Liver (tissue), 9 donors: ENCODE results near the gene CDC6. TPM values are rescaled to one million over a fixed set of nuclear protein-coding genes. Genes with fewer than 3 reads are reported as not detected.

Experiments
- DNase-seq: peaks from one replicate; pipeline ENCODE4 v3.0.0-alpha.2; 2017; ENCODE audit warnings: low spot score
- H3K27ac ChIP-seq, 2 donors: one replicate each; pipeline ENCODE4 v1.7.0; 2013; ENCODE audit warnings: inconsistent platforms in 2 of 2, low read length in 2 of 2, control low read depth in 1 of 2, low read depth in 1 of 2, mild to moderate bottlenecking in 1 of 2
- H3K27me3 ChIP-seq, 4 donors: one replicate each; pipeline versions ENCODE4 v1.6.1 to v1.7.0; 2013; ENCODE audit warnings: low read length in 3 of 4, inconsistent platforms in 1 of 4, mild to moderate bottlenecking in 1 of 4, moderate library complexity in 1 of 4; ENCODE audit not compliant: control insufficient read depth in 4 of 4, insufficient read depth in 4 of 4
- H3K36me3 ChIP-seq, 4 donors: one replicate each; pipeline versions ENCODE4 v1.6.1 to v1.7.0; 2013; ENCODE audit warnings: low read length in 3 of 4, mild to moderate bottlenecking in 3 of 4, low read depth in 1 of 4, moderate library complexity in 1 of 4; ENCODE audit not compliant: control insufficient read depth in 4 of 4, insufficient read depth in 3 of 4
- H3K4me1 ChIP-seq, 4 donors: one replicate each; pipeline versions ENCODE4 v1.6.1 to v1.7.0; 2013; ENCODE audit warnings: low read length in 3 of 4, mild to moderate bottlenecking in 3 of 4, moderate library complexity in 1 of 4; ENCODE audit not compliant: control insufficient read depth in 4 of 4, insufficient read depth in 4 of 4
- H3K4me3 ChIP-seq, 3 donors: one replicate each; pipeline versions ENCODE4 v1.6.1 to v1.7.0; 2013; ENCODE audit warnings: low read length in 3 of 3, control low read depth in 1 of 3, low read depth in 1 of 3, mild to moderate bottlenecking in 1 of 3
- H3K9ac ChIP-seq, 2 donors: one replicate each; pipeline ENCODE4 v1.7.0; 2013; ENCODE audit warnings: low read length in 2 of 2, mild to moderate bottlenecking in 2 of 2, moderate library complexity in 2 of 2, control low read depth in 1 of 2, low read depth in 1 of 2
- H3K9me3 ChIP-seq, 4 donors: one replicate each; pipeline versions ENCODE4 v1.6.1 to v1.7.0; 2013; ENCODE audit warnings: low read length in 3 of 4; ENCODE audit not compliant: control insufficient read depth in 4 of 4
- EGR1 ChIP-seq, 2 donors: IDR thresholded peaks; 2 replicates each; pipeline ENCODE4 v1.6.1; 2016 to 2018; ENCODE audit warnings: antibody characterized with exemption in 2 of 2, low read depth in 2 of 2
- FOXA1 ChIP-seq: IDR thresholded peaks from 2 replicates; pipeline ENCODE4 v1.6.1; 2016; ENCODE audit warnings: antibody characterized with exemption
- FOXA2 ChIP-seq: IDR thresholded peaks from 2 replicates; pipeline ENCODE4 v1.6.1; 2016; ENCODE audit warnings: antibody characterized with exemption
- GABPA ChIP-seq, 2 donors: IDR thresholded peaks in 1 of 2; conservative IDR thresholded peaks in 1 of 2; 2 replicates each; pipeline ENCODE4 v1.6.1; 2016; ENCODE audit warnings: antibody characterized with exemption in 2 of 2, mild to moderate bottlenecking in 1 of 2, moderate library complexity in 1 of 2
- HNF4A ChIP-seq, 2 donors: conservative IDR thresholded peaks; 2 replicates each; pipeline ENCODE4 v1.6.1; 2016; ENCODE audit warnings: antibody characterized with exemption in 2 of 2, mild to moderate bottlenecking in 2 of 2
- HNF4G ChIP-seq: IDR thresholded peaks from 2 replicates; pipeline ENCODE4 v1.6.1; 2016; ENCODE audit warnings: antibody characterized with exemption
- JUND ChIP-seq, 2 donors: IDR thresholded peaks; 2 replicates each; pipeline ENCODE4 v1.6.1; 2016; ENCODE audit warnings: antibody characterized with exemption in 2 of 2
- NR2F2 ChIP-seq: IDR thresholded peaks from 2 replicates; pipeline ENCODE4 v1.6.1; 2016; ENCODE audit warnings: antibody characterized with exemption
- RAD21 ChIP-seq, 2 donors: IDR thresholded peaks; 2 replicates each; pipeline ENCODE4 v1.6.1; 2016; ENCODE audit warnings: antibody characterized with exemption in 2 of 2, mild to moderate bottlenecking in 2 of 2
- SP1 ChIP-seq: IDR thresholded peaks from 2 replicates; pipeline ENCODE4 v1.6.1; 2018; ENCODE audit warnings: antibody characterized with exemption, mild to moderate bottlenecking
- TAF1 ChIP-seq: conservative IDR thresholded peaks from 2 replicates; pipeline ENCODE4 v1.6.1; 2016; ENCODE audit warnings: antibody characterized with exemption, mild to moderate bottlenecking
- YY1 ChIP-seq: IDR thresholded peaks from 2 replicates; pipeline ENCODE4 v1.6.1; 2016; ENCODE audit warnings: antibody characterized with exemption, mild to moderate bottlenecking
- WGBS: extraction: QIAGEN DNeasy Blood & Tissue Kit; methylation state at CpG from one replicate; pipeline ENCODE4 v1.1.7; 2013; 5-methylcytosine and 5-hydroxymethylcytosine counted together
- polyA plus RNA-seq, 2 donors: library from polyadenylated mRNA; stranded (reverse) in 1 of 2; unstranded in 1 of 2; fragments of 200-250 nt in 1 of 2; fragments of >200 nt in 1 of 2; fragmentation: Nextera tagmentation in 1 of 2; extraction: Ambion mirVana in 1 of 2; gene quantifications; one replicate each; pipeline versions ENCODE4 v1.2.1 to v1.2.3, GENCODE V29; 2013 to 2015
- total RNA-seq, 2 donors: library from RNA; depleted of rRNA; stranded (reverse); fragments of >200 nt; gene quantifications; one replicate each; pipeline ENCODE4 v1.2.3, GENCODE V29; 2014
- TF ChIP-seq, protein P1 (sequence below): IDR thresholded peaks from 2 replicates; pipeline ENCODE4 v1.6.1; 2016; ENCODE audit warnings: antibody characterized with exemption
- TF ChIP-seq, protein P2 (sequence below): fragments of 150-350 bp; IDR thresholded peaks from 2 replicates; pipeline ENCODE4 v1.5.1; 2017; ENCODE audit warnings: improper control_type of control experiment, low read depth, low read length; ENCODE audit not compliant: missing input control
- TF ChIP-seq, protein P3 (sequence below): IDR thresholded peaks from 2 replicates; pipeline ENCODE4 v1.6.1; 2016; ENCODE audit warnings: antibody characterized with exemption
- TF ChIP-seq, protein P4 (sequence below): IDR thresholded peaks from 2 replicates; pipeline ENCODE4 v1.6.1; 2016; ENCODE audit warnings: antibody characterized with exemption
- TF ChIP-seq, protein P5 (sequence below): IDR thresholded peaks from 2 replicates; pipeline ENCODE4 v1.6.1; 2016; ENCODE audit warnings: antibody characterized with exemption, mild to moderate bottlenecking
- donor health status: healthy.
- donor health status: healthy.
- donor health status: healthy.
- donor health status: healthy.
- donor health status: healthy.

Gene CDC6
- total and polyA plus RNA-seq, 4 donors = 0.54 to 16.5 (median 2.5) TPM

DNA sequence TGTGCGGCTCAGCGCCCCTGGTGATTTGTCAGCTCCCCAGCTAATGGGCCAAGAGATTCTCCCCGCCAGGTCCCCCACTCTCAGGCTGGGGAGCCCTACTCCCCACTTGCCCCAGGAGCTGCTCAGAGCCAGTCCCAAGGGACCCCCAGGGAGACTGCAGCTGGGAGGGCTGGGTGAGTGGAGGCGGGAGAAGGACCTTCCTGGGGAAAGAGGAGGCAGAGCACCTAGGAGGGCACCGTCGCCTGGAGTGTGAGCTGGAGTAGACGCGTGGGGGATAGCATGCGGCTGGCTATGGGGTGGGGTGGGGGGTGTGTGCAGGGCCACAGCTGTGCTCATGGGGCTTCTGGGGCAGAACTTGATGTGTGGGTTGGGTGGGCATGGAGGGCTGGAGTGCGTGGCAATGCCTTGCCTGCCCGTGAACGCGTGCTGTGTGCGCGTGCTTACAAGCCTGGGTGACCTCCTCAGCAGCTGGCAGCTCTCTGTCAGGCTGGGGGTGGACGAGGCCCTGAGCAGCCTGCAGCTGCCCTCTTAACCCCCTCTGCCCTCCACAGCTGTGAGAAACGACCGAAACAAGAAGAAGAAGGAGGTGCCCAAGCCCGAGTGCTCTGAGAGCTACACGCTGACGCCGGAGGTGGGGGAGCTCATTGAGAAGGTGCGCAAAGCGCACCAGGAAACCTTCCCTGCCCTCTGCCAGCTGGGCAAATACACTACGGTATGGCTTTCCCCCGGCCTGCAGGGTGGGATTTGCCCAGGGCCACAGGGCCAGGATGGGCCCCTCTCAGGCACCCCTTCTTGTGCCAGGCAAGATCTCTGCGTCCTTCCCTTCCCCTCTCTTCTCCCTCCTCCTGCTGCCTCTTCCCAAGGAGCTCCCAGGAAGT is 63.9 kb downstream of the CDC6 start:
- Histone ChIP-seq H3K27ac (peak overlapping the region; percentile 60 to 71), H3K9me3 (no peaks in the 10 kb centered on the region), H3K27me3 (no peaks in the 10 kb centered on the region), H3K4me3 (peak overlapping the region in 1 of 3 donors; percentile 21), H3K4me1 (peaks cover 46 to 96% (median 89%) of the 10 kb centered on the region in 4 donors), H3K36me3 (peaks cover 2 to 8% (median 7%) of the 10 kb centered on the region in 4 donors), H3K9ac (no peak overlapping the region)
- WGBS = 40% methylated on average over 27 of the region's 27 CpGs
- TF ChIP-seq, protein P1, sequence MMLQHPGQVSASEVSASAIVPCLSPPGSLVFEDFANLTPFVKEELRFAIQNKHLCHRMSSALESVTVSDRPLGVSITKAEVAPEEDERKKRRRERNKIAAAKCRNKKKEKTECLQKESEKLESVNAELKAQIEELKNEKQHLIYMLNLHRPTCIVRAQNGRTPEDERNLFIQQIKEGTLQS = no peak
- TF ChIP-seq, protein P2, sequence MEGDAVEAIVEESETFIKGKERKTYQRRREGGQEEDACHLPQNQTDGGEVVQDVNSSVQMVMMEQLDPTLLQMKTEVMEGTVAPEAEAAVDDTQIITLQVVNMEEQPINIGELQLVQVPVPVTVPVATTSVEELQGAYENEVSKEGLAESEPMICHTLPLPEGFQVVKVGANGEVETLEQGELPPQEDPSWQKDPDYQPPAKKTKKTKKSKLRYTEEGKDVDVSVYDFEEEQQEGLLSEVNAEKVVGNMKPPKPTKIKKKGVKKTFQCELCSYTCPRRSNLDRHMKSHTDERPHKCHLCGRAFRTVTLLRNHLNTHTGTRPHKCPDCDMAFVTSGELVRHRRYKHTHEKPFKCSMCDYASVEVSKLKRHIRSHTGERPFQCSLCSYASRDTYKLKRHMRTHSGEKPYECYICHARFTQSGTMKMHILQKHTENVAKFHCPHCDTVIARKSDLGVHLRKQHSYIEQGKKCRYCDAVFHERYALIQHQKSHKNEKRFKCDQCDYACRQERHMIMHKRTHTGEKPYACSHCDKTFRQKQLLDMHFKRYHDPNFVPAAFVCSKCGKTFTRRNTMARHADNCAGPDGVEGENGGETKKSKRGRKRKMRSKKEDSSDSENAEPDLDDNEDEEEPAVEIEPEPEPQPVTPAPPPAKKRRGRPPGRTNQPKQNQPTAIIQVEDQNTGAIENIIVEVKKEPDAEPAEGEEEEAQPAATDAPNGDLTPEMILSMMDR = no peak
- TF ChIP-seq FOXA1 (no peak), TAF1 (no peak), FOXA2 (no peak), SP1 (no peak), HNF4G (no peak), YY1 (no peak), HNF4A (conservative IDR thresholded peaks at IDR 0.05) (no peak), NR2F2 (no peak), JUND (IDR thresholded peaks at IDR 0.05) (no peak), RAD21 (IDR thresholded peaks at IDR 0.05) (no peak), GABPA (IDR thresholded peaks at IDR 0.05 in 1 of 2, conservative IDR thresholded peaks at IDR 0.05 in 1 of 2) (no peak), EGR1 (IDR thresholded peaks at IDR 0.05; ENCODE audit: low read depth in 2 of 2) (no peak)
- TF ChIP-seq, protein P3, sequence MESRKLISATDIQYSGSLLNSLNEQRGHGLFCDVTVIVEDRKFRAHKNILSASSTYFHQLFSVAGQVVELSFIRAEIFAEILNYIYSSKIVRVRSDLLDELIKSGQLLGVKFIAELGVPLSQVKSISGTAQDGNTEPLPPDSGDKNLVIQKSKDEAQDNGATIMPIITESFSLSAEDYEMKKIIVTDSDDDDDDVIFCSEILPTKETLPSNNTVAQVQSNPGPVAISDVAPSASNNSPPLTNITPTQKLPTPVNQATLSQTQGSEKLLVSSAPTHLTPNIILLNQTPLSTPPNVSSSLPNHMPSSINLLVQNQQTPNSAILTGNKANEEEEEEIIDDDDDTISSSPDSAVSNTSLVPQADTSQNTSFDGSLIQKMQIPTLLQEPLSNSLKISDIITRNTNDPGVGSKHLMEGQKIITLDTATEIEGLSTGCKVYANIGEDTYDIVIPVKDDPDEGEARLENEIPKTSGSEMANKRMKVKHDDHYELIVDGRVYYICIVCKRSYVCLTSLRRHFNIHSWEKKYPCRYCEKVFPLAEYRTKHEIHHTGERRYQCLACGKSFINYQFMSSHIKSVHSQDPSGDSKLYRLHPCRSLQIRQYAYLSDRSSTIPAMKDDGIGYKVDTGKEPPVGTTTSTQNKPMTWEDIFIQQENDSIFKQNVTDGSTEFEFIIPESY = no peak
- TF ChIP-seq, protein P4, sequence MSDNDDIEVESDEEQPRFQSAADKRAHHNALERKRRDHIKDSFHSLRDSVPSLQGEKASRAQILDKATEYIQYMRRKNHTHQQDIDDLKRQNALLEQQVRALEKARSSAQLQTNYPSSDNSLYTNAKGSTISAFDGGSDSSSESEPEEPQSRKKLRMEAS = no peak
- TF ChIP-seq, protein P5, sequence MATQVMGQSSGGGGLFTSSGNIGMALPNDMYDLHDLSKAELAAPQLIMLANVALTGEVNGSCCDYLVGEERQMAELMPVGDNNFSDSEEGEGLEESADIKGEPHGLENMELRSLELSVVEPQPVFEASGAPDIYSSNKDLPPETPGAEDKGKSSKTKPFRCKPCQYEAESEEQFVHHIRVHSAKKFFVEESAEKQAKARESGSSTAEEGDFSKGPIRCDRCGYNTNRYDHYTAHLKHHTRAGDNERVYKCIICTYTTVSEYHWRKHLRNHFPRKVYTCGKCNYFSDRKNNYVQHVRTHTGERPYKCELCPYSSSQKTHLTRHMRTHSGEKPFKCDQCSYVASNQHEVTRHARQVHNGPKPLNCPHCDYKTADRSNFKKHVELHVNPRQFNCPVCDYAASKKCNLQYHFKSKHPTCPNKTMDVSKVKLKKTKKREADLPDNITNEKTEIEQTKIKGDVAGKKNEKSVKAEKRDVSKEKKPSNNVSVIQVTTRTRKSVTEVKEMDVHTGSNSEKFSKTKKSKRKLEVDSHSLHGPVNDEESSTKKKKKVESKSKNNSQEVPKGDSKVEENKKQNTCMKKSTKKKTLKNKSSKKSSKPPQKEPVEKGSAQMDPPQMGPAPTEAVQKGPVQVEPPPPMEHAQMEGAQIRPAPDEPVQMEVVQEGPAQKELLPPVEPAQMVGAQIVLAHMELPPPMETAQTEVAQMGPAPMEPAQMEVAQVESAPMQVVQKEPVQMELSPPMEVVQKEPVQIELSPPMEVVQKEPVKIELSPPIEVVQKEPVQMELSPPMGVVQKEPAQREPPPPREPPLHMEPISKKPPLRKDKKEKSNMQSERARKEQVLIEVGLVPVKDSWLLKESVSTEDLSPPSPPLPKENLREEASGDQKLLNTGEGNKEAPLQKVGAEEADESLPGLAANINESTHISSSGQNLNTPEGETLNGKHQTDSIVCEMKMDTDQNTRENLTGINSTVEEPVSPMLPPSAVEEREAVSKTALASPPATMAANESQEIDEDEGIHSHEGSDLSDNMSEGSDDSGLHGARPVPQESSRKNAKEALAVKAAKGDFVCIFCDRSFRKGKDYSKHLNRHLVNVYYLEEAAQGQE = no peak
- DNase-seq = no peak
